HG03060 (cell line): Measurements from ENCODE around the gene NACC2.
"Not testable (repeated sequence)": the region's sequence is repeated elsewhere in the genome, so short reads cannot be mapped to it uniquely, and the experiment has no call there.

Experiments used
- ATAC-seq: cut with Tn5 transposase; IDR thresholded peaks from one replicate; pipeline ENCODE4 v1.9.1; 2021; ENCODE audit warnings: low read depth, moderate number of reproducible peaks; ENCODE audit not compliant: unreplicated experiment

Gene NACC2

DNA sequence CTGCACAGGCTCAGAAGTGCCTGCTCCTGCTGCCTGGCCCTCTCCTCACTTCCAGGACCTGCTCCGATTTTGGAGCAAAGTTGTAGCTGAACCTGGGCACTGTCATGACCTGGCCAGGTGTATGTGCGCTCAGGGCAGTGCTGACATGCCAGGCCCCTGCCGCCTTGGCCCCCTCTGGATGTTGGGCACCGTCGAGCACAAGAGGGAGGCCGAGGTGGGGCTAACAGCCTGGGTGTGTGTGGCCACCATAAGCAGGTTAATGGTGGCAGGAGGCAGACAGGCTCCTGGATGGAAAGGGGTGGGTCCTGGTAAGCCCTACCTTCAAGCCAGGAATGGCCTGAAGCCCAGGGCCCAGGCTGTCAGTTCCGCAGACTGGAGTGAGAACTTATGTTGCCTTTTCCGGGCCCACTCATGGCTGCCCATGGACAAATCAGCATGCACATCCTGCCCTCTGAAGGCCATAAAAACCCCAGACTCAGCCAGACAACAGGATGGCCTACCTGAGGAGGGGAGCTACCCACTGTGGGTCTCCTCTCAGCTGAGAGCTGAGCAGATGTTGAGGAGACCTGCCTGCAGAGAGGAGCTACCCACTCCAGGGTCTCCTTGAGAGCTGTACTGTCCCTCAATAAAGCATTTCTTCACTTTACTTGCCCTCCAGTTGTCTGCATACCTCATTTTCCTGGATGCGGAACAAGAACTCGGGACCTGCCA, 66.2 kb downstream of the NACC2 start:
- no peak for ATAC-seq

DNA sequence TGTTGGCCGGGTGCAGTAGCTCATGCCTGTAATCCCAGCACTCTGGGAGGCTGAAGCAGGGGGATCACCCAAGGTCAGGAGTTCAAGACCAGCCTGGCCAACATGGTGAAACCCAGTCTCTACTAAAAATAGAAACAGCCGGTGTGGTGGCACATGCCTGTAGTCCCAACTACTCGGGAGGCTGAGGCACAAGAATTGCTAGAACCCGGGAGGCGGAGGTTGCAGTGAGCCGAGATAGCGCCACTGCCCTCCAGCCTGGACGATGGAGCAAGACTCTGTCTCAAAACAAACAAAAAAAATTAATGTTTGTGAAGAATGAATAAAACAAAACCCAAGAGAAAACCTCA, 68.2 kb downstream of the NACC2 start:
- ATAC-seq = not testable (repeated sequence)

- ATAC-seq = no peak
Observed at GRCh38 chr9:136026266-136026942, 68.7 kb downstream of the NACC2 start.

DNA sequence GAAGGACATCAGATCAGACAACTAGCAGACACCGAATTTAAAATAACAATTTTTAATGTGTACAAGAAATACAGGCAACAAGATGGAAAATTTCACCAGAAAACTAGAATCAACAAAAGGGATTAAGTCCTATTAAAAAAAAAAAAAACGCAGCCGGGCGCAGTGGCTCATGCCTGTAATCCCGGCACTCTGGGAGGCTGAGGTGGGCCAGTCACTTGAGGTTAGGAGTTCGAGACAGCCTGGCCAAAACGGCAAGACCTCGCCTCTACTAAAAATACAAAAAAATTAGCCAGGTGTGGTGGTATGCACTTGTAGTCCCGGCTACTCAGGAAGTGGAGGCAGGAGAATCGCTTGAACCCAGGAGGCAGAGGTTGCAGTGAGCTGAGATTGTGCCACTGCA, 69.6 kb downstream of the NACC2 start:
- no peak for ATAC-seq

- no peak for ATAC-seq
Observed at GRCh38 chr9:136024696-136025316, 70.3 kb downstream of the NACC2 start.

DNA sequence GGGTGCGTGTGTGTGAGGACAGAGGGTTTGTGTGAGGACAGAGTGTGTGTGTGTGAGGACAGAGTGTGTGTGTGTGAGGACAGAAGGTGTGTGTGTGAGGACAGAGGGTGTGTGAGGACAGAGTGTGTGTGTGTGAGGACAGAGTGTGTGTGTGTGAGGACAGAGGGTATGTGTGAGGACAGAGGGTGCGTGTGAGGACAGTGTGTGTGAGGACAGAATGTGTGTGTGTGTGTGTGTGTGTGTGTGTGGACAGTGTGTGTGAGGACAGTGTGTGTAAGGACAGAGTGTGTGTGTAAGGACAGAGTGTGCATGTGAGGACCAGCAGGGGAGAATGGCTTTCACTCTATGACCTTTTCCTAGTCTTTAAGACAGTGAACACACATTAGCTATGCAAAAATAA, 70.8 kb downstream of the NACC2 start:
- no peak for ATAC-seq

DNA sequence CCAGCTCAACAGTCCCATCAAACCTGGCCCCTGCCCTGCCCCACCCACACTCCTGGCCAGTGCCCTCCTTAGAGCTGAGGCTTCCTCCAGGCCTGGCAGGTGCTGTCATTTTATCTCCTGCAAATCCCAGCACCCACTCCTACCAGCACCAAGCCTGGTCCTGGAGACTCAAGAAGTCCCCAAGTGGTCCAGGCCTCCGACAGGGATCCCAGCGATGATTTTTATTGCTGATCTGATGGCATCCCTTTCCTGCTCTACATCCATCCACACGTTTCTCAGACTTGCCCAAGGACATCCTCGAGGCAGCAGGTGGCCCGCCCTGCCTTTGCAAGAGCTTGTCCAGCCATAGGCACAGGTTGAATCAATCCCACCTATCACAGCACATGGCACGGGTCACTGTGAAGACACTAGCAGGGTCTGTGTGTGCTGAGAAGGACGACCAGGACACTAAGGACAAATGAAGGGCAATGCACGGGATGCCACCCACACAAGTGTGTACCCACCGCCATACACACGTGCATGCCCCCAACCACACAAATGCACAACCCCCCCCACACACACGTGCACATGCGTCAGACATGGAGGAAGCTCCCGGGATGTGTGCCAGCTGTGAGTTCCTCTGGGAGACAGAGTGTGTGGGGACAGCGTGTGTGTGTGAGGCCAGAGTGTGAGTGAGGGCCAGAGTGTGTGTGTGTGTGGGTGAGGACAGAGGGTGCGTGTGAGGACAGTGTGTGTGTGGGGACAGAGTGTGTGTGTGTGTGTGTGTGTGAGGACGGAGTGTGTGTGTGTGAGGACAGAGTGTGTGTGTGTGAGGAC, 71.5 kb downstream of the NACC2 start:
- ATAC-seq = no peak

DNA sequence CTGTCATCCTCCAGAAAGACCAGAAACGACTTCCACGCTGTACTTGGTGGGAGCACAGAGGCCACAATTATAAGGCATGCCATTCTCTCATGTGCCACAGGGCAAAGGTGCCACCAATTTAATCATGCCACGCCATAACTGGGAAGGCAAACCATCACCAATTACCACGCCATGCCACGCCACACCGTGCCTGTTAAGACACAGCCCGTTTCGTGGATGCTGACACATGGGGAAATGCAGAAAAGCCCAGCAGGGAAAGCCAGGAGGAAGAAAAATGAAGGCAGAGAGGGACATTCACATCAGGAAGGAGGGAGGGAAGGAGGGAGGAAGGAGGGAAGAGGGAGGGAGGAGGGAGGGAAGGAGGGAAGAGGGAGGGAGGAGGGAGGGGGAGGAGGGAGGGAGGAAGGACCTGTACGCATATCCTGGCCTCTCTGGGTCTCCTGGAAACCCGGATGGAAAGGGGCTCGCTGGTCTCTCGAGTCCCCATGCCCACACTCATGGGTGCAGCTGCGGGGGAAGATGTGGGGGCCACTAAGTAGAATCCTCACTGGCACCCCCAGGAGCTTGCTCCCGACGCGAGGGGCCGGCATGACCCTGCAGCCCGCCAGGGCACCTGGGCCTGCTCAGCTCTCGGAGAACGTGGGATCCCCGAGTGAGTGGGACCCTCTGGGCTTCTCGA, 72.2 kb downstream of the NACC2 start:
- ATAC-seq = no peak

DNA sequence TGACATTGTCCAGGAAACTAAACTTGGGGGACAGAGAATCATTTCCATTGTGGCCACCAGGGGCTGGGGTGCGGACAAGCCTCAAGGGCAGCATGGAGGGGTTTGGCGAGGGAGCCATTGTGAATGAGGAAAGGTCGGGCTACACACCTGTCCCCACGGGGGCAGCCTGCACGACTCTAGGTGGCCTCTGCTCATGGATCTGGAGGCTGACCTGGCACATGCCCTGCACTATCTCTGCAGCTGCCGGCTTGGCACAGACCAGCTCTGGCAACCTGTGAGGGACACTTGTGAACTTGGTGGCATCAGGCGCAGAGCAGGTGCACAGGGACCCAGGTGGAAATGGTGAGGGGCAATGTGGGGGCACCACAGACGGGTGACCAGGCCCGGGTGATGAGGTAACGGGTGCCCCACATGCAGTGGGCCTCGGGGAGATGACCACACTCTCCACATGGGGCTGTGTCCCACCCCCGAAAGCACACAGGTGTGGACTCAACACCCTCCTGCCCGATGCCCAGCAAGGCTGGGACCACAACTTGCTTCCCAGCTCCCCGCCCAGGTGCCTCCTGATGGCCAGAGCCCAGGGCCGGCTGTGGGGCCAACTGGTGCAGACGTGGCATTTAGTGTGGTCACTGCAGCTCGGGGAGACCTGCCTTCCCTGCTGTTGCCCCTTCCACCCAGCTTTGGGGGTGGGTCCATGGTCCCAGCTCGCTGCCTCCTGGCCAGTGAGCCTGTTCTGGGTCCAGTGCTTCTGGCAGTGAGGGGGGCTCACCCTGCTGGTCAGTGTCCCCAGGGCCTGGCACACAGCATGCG, 73.0 kb downstream of the NACC2 start:
- no peak for ATAC-seq

- no peak for ATAC-seq
Observed at GRCh38 chr9:136021171-136021871, 73.8 kb downstream of the NACC2 start.

DNA sequence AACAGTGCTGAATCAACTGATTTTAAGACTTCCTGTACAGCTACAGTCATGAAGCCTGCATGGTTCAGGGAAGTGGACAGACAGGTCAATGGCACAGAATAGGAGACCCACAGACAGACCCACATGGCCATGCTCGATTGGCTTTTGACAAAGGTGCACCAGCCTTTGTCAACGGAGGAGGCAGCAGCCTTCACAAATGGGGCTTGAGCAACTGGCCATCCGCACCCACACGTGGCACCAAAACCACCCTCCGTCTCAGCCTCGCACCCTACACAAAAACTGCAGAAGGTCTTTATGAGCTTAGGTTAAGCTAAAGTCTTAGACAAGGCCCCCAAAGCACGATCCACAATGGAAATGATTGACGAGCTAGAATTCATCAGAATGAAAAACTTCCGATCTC, 74.4 kb downstream of the NACC2 start:
- ATAC-seq = no peak

GRCh38 chr9:136020206-136020605, 74.9 kb downstream of the NACC2 start:
- no peak for ATAC-seq

DNA sequence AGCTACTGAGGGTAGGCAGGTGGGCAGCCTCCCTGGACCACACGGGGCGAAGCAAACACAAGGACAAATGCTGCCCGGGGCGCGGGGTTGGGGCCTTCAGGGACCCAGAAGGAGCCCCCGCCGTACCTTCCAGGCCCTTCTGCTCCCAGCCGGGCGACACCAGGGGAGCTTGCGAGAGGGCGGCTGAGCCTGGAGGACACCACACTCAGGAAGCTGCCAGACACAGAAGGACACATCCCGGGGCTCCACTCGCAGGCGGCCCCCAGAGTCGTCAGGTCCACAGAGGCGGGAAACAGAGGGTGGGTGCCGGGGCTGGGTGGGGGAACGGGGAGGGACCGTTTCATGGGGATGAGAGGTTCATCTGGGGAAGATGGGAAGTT, 75.4 kb downstream of the NACC2 start:
- no peak for ATAC-seq

GRCh38 chr9:136019041-136019680, 75.9 kb downstream of the NACC2 start:
- ATAC-seq = no peak

DNA sequence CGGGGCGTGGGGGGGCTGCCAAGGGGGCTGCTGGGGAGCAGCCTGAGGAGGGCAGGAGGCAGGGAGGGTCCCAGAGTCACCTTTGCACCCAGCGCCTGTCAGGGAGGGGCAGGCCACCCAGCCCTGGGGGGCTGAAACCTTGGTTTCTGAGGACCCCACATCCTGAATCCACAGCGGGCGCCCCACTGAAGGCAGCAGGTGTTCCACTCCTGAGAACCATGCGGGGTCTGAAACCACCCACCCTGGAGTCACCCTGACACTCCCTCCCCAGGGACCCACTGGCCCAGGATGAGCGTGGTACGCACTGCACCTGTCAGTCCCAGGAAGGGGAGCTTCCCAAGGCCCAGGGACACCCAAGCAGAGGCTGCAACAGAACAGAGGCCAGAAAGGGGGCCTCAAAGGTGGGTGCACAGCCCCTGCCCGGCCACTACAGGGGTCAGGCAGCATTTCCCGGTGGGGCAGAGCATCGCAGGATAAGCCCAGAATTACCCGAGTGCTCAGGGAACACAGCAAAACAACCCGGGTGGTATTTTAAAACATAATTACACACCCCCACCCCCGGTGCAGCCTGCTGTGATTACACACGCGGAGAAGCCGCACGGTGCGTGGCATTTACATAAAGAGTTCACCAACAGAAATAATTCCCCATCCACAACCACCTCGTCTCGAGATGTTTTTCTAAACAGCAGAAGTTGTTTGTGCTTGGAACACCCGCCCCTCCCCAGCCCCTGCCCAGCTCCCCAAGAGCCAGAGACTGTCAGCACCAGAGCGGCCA, 76.6 kb downstream of the NACC2 start:
- ATAC-seq = no peak

- ATAC-seq = no peak
Observed at GRCh38 chr9:136017289-136018190, 77.5 kb downstream of the NACC2 start.
